ENCODE data around the gene TXNDC11.

The TXNDC11 gene

DNA sequence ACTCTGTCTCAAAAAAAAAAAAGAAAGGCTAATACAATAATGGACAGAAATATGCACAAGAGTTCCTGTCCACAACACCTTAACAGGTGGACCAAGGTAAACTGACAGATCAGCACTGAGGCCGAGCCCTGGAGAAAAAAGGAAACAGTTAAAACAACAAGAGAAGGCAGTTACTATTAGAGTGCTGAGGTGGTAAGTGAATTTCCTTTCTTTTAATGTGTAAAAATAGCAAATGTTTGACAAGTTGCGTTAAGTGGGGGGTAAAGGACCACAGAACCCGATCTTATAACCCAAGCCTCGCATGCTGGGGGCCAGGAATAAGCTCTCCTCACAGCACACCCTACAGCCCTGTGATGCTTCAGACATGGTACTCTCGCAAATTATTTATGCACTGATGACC is 24.8 kb downstream of the TXNDC11 start:
- DNase-seq, result no peak

DNA sequence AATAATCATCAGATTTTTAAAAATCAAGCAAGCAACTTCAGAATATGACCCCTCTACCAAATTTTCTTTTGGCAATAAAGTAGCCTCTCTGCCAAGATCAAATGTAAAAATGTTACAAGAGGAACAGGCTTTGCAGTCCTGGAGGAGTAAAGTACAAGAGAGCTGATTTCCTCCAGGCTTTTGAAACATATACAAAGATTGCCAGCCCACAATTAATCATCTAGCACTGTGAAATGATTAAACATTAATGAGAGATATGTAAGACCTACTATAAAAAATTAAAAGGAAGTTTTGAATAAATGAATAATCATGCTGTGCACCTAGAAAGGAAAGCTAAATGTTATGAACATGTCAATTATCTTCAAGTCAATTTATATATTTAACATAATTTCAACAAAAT is 26.3 kb downstream of the TXNDC11 start:
- no peak for DNase-seq

DNA sequence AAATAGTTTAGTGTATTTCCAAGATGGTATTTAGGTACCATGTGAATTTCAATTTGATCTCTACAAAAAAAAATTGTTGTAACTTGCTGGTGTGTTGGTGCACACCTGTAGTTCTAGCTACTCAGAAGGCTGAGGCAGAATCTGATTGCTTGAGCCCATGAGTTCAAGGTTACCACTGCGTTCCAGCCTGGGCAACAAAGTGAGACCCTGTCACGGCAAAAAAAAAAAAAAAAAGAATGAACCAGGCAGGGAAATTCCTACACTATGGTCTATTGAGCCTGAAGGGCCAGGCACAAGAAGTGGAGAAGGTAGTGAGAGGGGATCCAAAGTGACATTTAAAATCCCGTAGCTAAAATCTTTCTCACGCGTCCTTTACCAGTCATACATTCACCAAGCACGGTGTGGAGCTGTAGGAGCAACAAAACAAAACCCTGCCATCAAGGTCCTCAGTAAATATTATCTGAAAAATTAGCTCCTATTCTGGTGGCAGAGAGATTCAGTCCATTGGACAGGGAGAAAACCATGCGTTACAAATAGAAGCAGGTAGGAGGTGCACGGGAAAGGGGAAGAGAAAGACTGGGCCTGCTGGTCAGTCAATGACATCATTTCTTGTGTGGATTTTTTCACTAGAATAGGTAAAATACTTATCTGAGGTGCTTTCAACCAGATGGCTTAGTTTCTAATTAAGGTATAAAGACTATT is 27.3 kb downstream of the TXNDC11 start:
- no peak for DNase-seq

DNA sequence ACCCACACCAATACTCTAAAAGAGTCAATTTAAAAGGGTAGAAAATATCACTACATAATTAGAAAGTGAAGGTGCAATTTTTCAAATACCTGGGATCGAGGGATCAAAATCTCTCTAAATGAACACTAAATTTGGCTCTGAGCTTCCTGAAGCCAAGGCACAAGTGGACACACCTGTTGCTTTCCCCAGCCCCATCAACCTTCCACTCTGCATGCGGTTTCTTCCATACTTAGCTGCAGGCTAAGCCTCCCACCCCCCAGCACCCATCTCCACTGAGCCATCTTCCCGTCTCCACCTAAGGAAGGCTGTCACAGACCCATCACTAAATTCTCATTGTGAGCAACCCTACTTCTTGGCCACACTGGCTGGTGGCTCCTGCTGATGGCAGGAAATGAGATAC is 30.5 kb downstream of the TXNDC11 start:
- no peak for DNase-seq

DNA sequence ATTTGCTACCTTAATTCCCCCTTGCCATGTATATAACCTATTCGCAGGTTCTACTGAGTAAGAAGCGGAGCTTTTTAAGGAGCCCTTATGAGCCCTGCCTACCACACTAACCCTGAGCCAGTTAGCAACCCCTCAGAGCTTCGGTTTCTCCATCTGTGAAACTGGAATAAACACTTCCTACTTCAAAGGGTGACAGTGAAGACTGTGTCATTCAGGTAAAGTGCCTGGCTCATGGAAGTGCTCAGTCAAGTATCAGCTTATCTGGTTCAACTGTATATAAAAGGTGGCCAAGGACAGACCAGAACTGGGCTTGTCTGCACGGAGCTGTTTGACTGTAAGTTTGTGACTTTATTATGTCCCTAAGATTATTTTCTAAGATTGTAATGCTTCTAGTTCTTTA is 31.0 kb downstream of the TXNDC11 start:
- no peak for DNase-seq

DNA sequence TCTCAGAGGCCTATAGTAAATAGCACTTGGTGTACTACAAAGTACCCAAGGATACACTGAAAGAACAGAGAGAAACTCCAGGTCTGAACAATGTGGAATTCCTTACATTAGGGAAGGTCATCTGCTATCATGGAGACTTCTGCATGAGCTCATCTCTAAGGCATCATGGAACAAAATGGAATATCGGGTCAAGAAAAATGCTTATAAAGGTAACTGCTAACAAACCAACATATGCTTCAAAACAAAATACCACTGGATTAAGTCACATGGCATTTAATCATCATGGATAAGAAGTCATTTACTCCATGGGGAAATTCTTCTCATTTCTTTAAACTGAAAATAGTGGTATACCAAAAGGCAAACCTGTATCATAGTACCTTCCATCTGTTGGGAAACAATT is 34.2 kb downstream of the TXNDC11 start:
- DNase-seq, result no peak

DNA sequence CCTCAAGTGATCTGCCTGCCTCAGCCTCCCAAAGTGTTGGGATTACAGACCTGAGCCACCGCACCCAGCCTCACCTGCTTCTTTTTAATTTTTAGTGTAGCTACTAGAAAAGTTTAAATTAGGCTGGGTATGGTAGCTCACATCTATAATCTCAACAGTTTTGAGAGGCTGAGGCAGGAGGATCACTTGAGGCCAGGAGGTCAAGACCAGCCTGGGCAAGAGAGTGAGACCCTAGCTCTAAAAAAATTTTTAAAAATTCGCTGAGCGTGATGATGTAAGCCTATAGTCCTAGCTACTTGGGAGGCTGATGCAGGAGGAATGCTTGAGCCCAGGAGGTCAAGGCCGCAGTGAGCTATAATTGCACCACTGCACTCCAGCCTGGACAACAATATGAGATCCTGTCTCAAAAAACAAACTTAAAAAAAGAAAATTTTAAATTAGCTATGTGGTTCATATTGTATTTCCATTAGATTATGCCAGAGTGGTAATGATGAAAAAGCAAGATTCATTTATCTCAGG is 34.9 kb downstream of the TXNDC11 start:
- no peak for DNase-seq

DNA sequence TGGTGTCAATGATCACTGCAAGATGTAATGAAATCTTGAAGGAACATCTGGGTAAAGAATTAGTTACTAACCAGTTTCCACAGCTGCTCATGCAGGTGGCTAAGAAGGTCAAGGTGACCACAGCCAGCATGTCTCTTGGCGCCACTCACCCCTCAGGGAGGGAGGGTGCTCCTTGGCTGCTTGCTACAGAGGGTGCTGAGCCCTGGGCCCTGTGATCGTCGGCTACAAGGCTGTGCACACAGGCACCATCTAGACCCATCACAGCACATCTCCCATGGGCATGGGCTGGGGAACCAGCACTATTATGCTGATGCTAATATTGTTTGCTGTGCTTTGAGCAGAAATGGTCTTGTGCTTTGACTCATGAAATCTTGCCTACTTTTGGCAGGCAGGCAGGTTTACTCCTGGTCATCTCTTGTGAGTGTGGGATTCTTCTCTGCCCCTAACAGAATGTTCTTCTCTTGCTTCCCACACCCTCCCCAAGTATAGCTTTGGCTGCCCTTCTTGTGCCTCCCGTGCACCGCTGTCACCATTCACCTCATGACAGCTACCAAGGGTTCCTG is 36.4 kb downstream of the TXNDC11 start:
- DNase-seq, result no peak

DNA sequence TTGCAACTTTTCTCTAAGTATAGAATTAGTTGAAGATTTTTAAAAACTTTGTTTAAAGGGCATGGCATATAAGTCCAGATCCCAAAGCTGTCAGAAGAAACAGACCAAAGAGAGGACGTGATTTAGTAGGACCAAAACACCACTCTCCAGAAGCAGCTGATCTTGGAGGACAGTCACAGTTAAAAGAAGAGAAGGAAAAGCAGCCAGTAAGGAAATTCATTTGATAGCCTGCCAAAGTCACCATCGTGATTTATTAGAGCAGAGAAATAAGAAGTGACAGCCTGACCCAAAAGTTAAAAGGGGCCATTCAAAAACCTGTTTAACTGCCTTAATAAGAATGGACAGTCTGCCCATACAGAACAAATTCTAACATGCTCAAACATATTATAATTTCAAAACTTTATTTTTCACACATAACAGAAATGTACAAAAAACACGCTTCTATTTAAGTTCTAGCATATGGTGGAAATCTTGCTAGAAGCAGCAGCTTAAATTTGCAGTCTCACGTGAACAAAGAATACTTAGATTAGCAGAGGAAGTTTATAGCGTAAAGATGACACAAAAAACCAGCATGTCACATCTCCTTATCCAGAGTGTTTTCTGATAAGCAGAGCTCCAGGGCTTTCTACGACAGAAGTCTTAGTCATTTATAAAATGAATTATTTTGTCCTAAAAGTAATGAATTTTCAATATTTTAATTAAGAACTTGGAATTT is 37.2 kb downstream of the TXNDC11 start:
- no peak for DNase-seq

DNA sequence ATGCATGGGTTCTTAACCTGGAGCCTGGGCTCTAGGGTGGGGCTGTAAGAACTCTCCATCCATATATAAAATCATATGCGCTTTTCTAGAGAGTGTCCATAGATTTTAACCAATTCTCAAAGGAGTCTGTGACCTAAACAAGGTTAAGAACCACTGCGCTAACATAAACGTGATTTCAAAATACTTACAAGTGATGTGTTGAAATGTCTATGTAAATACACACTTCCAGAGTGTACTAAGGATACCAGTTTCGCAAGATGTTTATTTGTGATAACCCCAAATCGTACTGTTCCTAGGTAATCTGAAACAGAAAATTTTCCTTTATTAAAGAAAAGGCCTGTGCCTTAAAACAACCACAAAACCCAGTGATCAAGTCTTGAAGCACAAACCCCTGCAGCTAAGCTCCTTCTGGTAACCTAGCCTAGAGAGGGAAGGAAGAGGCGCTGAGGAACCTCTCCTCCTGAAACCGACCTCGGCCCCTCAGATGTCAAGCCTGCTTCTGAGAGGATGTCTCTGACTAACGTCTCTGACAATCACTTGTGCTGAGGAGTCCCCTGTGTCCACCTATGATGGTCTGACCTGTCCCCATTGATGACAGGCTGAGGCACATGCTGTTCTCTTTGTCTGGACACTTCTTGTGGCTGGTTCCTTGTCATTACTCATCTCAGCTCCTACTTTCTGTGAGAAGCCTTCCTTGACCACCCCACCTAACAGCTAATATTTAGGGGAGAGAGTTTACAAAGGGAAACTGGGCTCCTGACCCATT is 42.2 kb downstream of the TXNDC11 start:
- peak; percentile 18 to 35 for DNase-seq

DNA sequence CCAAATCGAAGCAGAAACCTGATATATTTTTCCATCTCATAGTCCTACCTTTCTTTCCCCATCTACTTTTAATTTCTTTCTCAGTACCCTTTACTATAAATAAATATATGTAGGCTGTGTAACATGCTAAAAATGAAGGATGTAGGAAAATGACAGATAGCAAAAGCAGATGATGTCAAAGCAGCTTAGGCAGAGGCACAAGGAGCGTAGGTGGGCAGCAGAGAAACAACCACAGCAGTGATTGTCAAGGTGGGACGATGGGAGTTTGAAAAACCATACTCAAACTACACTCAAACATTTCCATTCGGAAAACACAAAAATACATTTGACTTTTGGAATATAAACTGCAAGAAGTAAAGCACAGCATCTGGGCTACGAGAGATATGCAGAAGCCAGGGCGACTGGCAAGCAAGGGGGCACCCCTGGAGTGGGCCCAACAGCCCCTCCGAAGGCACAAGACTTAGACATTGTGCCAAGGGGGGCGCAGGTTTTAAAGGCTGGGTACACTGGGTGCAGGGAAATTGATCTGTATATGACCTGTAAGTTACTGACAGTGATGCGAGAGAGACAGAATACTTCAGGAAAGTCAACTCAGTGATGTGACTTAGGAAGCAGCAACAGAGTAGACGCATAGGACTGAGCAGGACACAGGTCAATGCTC is 43.3 kb downstream of the TXNDC11 start:
- no peak for DNase-seq

DNA sequence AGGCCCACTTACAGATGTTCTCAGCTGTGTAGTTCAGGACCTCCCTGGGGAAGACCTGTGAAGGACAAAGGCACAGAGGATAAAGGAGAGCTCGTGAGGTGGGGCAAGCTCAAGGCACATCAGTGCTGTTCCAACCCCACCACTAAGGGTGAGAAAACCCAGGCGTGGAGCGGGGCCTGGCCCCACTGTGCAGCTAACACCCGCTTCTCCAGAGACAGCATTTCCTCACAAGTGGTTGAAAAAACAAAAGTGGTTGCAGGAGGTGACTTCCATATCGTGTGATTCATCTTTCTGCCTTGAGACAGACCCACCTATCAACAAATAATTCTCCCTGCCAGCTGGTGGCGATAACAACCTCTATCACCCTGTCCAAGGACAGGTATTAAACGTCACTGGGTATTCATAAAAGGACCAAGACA is 44.4 kb downstream of the TXNDC11 start:
- DNase-seq, result no peak

DNA sequence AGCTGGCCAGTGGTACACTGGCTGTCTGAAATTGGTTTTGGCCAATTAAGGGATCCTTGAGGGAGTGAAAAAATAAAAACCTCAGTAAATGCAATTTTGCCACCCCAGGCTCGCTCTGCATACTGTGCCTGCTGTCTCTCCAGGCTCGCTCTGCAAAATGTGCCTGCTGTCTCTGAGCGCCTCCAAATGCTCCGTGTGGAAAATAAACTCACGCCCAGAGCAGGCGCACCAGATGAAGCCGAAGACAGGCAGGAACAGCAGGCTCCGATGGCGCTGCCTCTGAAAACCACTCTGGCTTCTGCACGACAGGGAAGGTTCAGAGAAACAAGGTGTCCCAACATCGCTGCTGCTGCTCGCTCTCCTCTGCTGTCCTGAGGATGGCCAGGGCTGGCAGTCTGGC is 45.3 kb downstream of the TXNDC11 start:
- DNase-seq, result no peak

DNA sequence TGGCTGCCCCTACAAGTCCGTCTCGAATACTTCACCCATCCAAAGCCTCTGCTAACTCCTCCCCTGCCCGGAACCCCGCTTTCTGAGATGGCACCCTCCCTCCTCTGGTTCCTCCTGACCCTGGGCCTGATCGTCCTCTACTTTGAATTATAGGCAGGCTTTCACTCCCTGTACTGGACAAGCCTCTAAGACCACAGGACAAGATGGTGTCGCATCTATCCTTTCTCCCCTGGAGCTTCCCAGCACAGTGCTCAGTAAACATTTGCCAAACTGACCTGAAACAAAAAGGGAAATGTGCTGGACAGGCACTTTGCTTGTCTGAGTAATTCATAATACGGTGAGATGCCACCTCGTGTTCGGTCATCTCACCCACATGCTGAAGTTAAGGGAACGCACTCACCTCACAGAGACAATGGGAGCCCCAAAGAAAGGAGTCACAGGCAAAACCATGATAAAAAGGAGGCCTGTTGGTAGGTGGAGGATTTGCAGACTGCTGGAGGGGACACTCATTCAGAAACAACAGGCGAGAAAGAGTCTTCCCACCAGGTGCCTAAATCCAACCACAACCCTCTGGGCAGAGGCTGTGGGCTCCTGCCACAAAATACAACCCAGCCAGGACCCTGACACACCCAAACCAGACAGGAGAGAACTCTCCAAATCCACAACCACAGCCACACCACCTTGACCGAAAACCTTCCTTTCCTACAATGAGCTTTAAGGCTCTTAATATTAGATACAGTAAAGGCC is 46.2 kb downstream of the TXNDC11 start:
- DNase-seq, result no peak

DNA sequence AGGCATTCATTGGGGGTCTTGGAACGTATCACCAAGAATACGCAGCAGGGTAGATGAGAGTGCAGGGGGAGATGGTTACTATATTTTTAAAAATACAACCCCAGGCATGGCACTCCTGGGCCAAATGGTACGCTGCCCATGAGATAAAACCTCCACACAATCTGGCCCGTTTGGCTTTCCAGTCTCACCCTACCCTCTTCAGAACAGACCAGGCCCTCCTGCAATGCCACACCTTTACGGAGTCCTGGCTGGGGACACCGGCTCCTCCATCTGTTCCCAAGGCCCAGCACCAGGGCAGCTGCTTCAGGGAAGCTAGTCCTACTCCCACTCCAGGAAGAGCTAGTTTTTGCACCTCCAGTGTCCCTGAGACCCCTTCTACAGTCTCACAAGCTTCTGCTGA is 50.0 kb downstream of the TXNDC11 start:
- DNase-seq, result no peak

DNA sequence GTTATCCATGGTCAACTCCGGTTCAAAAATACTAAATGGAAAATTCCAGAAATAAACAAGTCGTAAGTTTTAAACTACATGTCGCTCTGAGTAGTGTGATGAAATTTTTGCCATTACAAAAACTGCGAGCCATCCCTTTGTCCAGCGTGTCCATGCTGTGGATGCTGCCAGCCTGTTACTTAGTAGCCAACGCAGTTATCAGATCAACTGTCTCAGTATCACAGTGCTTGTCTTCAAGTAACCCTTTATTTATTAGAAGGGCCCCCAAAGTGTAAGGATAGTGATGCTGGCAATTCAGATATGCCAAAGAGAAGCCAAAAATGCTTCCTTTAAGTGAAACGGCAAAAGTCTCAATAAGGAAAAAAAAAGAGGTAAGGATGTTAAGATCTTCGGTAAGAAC is 50.5 kb downstream of the TXNDC11 start:
- DNase-seq, result no peak

DNA sequence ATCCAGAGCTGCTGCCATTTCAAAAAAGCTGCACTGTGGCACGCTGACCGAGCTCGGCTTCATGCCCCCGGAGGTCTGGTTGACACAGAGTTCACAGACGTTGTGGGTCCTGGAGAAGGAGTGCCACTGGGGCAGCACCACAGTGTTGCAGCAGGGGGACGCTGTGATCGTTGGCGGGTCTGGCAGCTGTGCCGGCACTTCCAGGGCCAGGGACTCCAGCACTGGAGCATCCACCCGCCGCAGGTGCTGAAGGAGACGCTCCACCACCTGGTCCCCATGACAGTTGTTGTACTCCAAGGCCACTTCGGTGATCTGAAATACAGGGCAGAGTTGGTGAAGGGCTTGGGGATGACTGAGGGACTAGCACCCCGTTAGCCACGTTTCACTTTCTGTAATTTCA is 50.9 kb downstream of the TXNDC11 start:
- DNase-seq, result no peak

DNA sequence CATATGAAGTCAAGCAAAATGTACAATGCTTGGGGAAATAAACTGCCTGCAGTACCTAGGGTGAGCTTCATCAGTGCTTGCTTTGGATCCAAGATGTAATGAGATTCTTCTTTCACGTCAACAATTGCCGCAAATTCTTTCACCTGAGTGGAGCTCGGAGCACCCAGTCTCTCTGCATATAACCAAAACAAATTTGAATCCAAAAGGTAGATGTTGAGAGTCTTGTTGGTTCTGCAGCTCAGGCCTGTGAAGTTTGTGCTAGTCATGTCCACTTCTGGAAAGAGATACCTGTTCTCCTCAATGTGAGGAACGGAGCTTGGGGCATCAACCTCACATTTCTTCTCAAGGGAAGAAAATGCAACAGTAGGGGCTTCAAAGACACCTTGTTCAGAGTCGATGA is 51.4 kb downstream of the TXNDC11 start:
- no peak for DNase-seq

DNA sequence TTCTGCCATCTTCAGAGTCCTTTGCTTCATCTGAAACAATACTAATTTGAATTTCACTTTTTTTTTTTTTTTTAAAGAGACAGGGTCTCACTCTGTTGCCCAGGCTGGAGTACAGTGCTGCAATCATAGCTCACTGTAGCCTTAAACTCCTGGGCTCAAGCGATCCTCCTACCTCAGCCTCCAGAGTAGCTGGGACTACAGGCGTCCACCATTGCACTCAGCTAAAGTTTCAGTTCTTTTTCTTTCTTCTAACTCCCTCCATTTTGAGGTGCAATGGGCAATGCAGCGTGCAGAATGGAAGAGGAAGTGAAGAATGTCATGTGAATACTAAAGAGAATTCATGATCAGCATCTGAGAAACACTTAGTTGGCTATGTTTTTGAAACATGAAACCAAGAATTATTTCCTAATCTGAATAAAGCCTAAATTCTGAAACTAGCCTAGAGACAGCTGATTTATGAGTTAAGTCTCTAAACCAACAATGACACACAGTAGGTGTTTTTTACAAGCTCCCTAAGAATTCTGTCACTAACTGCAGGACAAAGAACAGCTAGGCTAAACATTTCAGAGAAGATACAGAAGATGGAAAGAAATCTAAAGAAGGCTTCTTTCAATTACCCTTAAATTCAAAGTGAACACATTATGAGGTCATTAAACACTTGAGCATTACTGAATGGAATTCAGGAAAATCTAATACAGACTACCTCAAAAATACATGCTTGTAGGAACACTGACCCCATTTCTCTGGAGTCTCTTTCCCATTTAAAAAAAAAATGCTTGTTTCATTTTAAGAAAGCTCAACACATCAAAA is 53.4 kb downstream of the TXNDC11 start:
- DNase-seq, result peak; percentile 56 to 79

DNA sequence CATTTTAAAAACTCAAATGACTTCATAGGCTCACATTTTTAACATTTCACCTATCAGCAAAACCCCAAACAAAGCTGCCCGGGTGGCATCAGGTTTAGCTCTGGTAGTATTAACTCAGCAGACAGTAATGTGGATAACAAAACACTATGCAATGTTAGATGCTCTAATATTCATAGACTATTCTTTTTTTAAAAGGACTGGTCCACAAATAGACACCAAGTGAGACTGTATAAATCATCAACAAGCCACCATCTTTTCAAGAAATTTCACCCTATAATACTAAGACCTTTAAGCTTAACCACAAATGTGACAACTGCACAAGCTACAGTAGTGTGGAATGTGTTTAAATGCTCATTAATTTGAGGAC is 54.2 kb downstream of the TXNDC11 start:
- DNase-seq, result no peak
